ENCODE measurements around the gene SAT2.
A peak's percentile ranks its signal among the peaks of the same experiment; 100 is the strongest.
"Not testable (repeated sequence)": the region's sequence is repeated elsewhere in the genome, so short reads cannot be mapped to it uniquely, and the experiment has no call there.

The SAT2 gene

DNA sequence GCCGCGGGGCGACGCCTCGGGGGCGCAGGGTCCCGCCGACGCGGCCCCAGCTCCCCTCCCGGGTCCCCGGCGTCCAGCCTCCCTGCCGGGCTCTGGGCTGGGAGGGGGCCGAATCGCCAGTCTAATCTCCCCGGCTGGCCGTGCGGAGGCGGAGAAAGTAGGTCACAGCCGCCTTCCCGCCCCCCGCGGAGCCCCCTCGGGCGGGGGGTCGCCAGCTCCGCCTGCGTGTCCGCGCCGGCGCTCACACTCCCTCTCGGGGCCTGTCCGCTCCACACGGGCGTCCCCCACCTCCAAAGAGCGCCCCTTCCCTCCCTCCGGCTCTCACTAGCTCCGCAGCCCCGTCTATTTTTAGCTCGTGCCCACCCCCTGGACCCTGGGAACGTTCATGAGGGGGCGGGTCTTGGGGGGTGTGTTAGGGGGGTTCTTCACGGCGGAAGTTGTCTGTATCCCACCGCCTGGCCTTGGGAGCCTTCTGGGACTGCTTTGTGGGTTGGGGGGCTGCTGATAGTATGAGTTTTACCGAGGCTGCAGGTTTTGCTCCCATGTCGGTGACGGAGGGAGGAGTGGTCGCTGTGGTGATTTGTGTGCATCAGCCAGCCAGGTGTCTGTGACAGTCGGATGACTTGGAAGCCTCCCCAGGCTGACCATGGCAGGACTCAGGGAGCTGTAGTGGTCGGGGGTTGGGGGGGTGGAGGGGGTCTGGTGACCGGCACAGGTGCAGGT is 24.2 kb upstream of the SAT2 start:
- H3K27me3 ChIP-seq (ENCODE audit: control insufficient read depth, insufficient read depth, low read length), result peaks cover 26% of the 10 kb centered on the region
- H3K9ac ChIP-seq (ENCODE audit: low read length), result no peak overlapping the region

DNA sequence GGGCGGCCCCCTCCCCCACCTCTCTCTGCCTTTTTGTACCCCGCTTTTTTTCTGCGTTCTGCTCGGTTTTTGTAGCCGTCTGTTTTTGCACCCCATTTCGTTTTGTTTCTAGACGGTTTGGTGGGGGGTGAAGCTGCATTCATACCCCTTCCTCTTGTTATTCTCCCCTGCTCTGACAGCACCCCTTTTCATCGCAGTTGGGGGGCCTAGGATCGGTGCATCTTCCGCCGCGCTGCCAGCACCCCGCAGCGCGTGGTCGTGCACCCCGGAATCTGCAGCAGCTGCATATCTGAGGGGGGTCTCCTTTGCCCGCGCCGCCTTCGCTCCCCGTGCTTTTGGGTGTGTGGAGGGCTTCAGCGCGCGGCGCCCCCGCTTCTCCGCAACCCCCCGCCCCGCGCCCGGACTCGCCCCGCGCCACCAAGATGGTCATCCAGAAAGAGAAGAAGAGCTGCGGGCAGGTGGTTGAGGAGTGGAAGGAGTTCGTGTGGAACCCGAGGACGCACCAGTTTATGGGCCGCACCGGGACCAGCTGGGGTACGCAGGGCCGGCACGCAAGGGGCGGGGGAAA is 23.6 kb upstream of the SAT2 start:
- Histone ChIP-seq H3K27me3 (ENCODE audit: control insufficient read depth, insufficient read depth, low read length) (peaks cover 26% of the 10 kb centered on the region), H3K9ac (ENCODE audit: low read length) (no peak overlapping the region), H3K27ac (ENCODE audit: low read length) (no peak overlapping the region), H3K4me1 (ENCODE audit: control insufficient read depth, low read depth, low read length) (peaks cover 7% of the 10 kb centered on the region), H3K9me3 (ENCODE audit: control insufficient read depth, low read depth, low read length) (no peaks in the 10 kb centered on the region), H3K4me3 (ENCODE audit: low read length) (peak overlapping the region; percentile 68), H3K36me3 (ENCODE audit: control insufficient read depth, low read depth, low read length) (no peaks in the 10 kb centered on the region)

More for the DNA sequence above, 24.2 kb upstream of the SAT2 start:
- Histone ChIP-seq H3K36me3 (ENCODE audit: control insufficient read depth, low read depth, low read length) (no peaks in the 10 kb centered on the region), H3K9me3 (ENCODE audit: control insufficient read depth, low read depth, low read length) (no peaks in the 10 kb centered on the region), H3K4me3 (ENCODE audit: low read length) (peak overlapping the region; percentile 68), H3K27ac (ENCODE audit: low read length) (no peak overlapping the region), H3K4me1 (ENCODE audit: control insufficient read depth, low read depth, low read length) (peaks cover 12% of the 10 kb centered on the region)

DNA sequence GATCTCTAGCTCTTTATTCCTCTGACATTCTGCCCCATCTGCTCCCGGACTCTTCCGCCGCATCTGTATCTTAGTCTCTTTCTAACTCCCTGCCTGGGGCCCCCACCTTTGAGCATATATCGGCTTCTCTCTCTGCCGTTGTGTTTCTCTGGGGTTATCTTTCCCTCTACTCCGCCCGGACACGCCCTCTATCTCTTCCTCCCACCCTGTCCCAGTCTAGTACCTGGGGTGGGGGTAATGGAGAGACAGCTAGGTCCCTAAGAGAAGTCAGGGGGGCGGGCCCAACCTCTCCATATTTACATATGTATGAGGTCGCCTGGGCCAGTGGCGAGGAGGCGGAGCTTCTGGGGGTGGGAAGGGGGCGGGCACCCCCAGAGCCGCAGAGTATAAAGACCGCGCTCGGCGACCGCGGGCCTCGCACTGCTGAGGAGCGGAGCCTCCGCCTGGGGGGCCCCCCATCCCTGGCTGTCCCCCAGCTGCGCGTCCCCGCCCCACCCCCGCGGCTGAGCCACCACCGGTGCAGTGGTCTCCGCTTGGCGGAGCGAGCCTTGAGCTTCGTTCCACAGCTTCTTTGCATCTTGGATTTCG is 23.0 kb upstream of the SAT2 start, which contains the start of gene ATP1B2:
Gene ATP1B2 (plus strand): TSS at position 418 of the 588 bp plus-strand sequence. CDS start 593 bp downstream, outside the sequence.
- H3K27me3 ChIP-seq (ENCODE audit: control insufficient read depth, insufficient read depth, low read length), result peaks cover 26% of the 10 kb centered on the region
- peaks cover 7% of the 10 kb centered on the region for H3K4me1 ChIP-seq (ENCODE audit: control insufficient read depth, low read depth, low read length)
- no peak within 1 kb of the TSS for H3K27ac ChIP-seq (ENCODE audit: low read length)
- H3K4me3 ChIP-seq (ENCODE audit: low read length), result peak within 1 kb of the TSS; percentile 68
- no peak within 1 kb of the TSS for H3K9ac ChIP-seq (ENCODE audit: low read length)
- no peaks in the 10 kb centered on the region for H3K9me3 ChIP-seq (ENCODE audit: control insufficient read depth, low read depth, low read length)
- no peaks in the 10 kb centered on the region for H3K36me3 ChIP-seq (ENCODE audit: control insufficient read depth, low read depth, low read length)

DNA sequence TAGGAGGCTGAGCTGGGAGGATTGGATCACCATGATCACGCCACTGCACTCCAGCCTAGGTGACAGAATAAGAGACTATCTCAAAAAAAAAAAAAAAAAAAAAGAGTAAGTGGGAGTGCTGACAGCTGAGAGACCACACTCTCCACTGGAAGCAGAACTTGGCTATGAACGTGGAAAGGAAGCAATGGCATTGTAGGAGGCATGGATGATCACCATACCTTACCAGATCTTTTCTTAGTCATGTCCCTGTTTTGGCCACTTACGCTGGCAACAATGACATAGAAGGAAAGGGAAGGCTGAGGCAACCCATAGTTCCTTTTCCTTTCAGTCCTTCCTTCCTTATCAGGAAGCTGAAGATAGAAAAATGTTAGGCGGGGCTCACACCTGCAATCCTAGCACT is 19.4 kb upstream of the SAT2 start:
- Histone ChIP-seq H3K27me3 (ENCODE audit: control insufficient read depth, insufficient read depth, low read length) (peaks cover 16% of the 10 kb centered on the region), H3K9ac (ENCODE audit: low read length) (no peak overlapping the region), H3K36me3 (ENCODE audit: control insufficient read depth, low read depth, low read length) (no peaks in the 10 kb centered on the region), H3K4me3 (ENCODE audit: low read length) (no peak overlapping the region), H3K4me1 (ENCODE audit: control insufficient read depth, low read depth, low read length) (peaks cover 7% of the 10 kb centered on the region), H3K27ac (ENCODE audit: low read length) (no peak overlapping the region), H3K9me3 (ENCODE audit: control insufficient read depth, low read depth, low read length) (no peaks in the 10 kb centered on the region)

DNA sequence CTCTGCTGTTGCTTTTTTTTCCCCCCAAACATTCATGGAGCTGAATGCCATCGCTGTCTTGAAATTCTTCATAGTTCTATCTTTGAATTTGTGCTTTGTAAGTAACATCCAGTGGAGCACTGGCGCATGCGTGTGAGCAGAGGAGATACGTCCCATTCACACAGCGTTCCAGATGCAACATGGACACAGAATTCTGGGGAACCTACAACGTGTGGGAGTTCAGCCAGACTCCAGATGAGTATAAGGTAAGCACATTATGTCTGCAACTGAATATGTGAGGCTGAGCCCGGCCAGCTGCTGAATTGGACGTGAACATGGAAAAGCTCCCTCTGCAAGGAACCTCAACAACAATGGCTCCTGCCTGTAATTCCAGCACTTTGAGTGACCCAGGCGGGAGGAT is 18.8 kb upstream of the SAT2 start:
- Histone ChIP-seq H3K27ac (ENCODE audit: low read length) (no peak overlapping the region), H3K27me3 (ENCODE audit: control insufficient read depth, insufficient read depth, low read length) (peaks cover 12% of the 10 kb centered on the region), H3K4me3 (ENCODE audit: low read length) (no peak overlapping the region), H3K9ac (ENCODE audit: low read length) (no peak overlapping the region), H3K36me3 (ENCODE audit: control insufficient read depth, low read depth, low read length) (no peaks in the 10 kb centered on the region), H3K4me1 (ENCODE audit: control insufficient read depth, low read depth, low read length) (peaks cover 7% of the 10 kb centered on the region), H3K9me3 (ENCODE audit: control insufficient read depth, low read depth, low read length) (no peaks in the 10 kb centered on the region)

DNA sequence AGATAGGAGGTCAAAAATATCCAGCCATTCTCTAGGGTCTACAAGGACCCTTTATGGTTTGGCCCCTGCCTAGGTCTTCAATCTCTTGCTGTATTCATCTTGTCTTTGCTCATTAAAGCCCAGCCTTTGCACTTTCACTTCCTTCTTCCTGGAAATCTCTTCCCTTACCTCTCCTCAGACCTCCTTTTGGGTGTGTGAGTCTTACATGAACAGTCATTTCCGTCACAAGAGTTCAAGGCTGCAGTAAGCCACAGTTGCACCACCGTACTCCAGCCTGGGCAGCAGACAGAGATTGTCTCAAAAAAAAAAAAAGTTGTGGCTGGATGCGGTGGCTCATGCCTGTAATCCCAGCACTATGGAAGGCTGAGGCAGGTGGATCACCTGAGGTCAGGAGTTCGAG is 17.2 kb upstream of the SAT2 start:
- Histone ChIP-seq H3K9me3 (ENCODE audit: control insufficient read depth, low read depth, low read length) (no peaks in the 10 kb centered on the region), H3K9ac (ENCODE audit: low read length) (no peak overlapping the region), H3K27ac (ENCODE audit: low read length) (no peak overlapping the region), H3K27me3 (ENCODE audit: control insufficient read depth, insufficient read depth, low read length) (peaks cover under 1% of the 10 kb centered on the region), H3K4me1 (ENCODE audit: control insufficient read depth, low read depth, low read length) (no peaks in the 10 kb centered on the region), H3K4me3 (ENCODE audit: low read length) (no peak overlapping the region), H3K36me3 (ENCODE audit: control insufficient read depth, low read depth, low read length) (no peaks in the 10 kb centered on the region)

DNA sequence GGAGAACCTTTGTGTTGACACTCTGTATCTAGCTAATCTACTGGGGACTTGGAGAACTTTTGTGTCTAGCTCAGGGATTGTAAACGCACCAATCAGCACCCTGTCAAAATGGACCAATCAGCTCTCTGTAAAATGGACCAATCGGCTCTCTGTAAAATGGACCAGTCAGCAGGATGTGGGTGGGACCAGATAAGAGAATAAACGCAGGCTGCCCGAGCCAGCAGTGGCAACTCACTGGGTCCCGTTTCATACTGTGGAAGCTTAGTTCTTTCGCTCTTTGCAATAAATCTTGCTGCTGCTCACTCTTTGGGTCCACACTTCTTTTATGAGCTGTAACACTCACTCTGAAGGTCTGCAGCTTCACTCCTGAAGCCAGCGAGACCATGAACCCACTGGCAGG is 14.0 kb upstream of the SAT2 start:
- not testable (repeated sequence) for H3K4me1 ChIP-seq (ENCODE audit: control insufficient read depth, low read depth, low read length); H3K4me3 ChIP-seq (ENCODE audit: low read length); H3K9me3 ChIP-seq (ENCODE audit: control insufficient read depth, low read depth, low read length); H3K9ac ChIP-seq (ENCODE audit: low read length); H3K27me3 ChIP-seq (ENCODE audit: control insufficient read depth, insufficient read depth, low read length); H3K27ac ChIP-seq (ENCODE audit: low read length); H3K36me3 ChIP-seq (ENCODE audit: control insufficient read depth, low read depth, low read length)

DNA sequence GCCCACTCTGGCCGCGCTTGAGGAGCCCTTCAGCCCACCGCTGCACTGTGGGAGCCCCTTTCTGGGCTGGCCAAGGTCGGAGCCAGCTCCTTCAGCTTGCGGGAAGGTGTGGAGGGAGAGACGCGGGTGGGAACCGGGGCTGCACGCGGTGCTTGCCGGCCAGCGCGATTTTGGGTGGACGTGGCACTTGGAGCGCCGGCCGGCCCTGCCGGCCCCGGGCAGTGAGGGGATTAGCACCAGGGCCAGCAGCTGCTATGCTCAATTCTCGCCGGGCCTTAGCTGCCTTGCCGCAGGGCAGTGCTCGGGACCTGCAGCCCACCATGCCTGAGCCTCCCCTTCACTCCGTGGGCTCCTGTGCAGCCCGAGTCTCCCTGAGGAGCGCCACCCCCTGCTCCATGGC is 13.2 kb upstream of the SAT2 start:
- H3K36me3 ChIP-seq (ENCODE audit: control insufficient read depth, low read depth, low read length), result no peaks in the 10 kb centered on the region
- no peak overlapping the region for H3K27ac ChIP-seq (ENCODE audit: low read length)
- H3K9me3 ChIP-seq (ENCODE audit: control insufficient read depth, low read depth, low read length), result no peaks in the 10 kb centered on the region
- no peaks in the 10 kb centered on the region for H3K27me3 ChIP-seq (ENCODE audit: control insufficient read depth, insufficient read depth, low read length)
- H3K4me3 ChIP-seq (ENCODE audit: low read length), result no peak overlapping the region
- H3K9ac ChIP-seq (ENCODE audit: low read length), result no peak overlapping the region
- peaks cover 8% of the 10 kb centered on the region for H3K4me1 ChIP-seq (ENCODE audit: control insufficient read depth, low read depth, low read length)

DNA sequence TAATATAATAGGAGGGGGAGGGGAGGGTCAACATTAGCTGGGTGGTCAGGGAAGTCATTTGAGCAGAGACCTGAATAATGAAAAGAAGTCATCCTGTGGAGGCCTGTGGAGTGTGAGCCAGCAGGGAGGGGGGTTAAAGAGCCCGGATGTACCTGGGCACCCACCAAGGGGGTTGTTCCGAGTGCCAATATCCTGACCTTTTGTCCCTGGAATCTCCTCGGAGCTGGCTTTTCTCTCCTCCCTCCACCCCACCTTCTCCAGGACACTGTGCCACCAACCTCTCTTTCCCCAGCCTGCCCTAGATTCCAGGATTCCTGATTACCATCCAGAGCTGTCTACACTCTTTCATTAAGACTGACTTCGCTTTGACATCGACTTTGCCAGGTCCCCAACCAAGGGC is 8.5 kb upstream of the SAT2 start:
- no peaks in the 10 kb centered on the region for H3K36me3 ChIP-seq (ENCODE audit: control insufficient read depth, low read depth, low read length)
- no peaks in the 10 kb centered on the region for H3K27me3 ChIP-seq (ENCODE audit: control insufficient read depth, insufficient read depth, low read length)
- no peak overlapping the region for H3K4me3 ChIP-seq (ENCODE audit: low read length)
- H3K4me1 ChIP-seq (ENCODE audit: control insufficient read depth, low read depth, low read length), result peaks cover 8% of the 10 kb centered on the region
- H3K9me3 ChIP-seq (ENCODE audit: control insufficient read depth, low read depth, low read length), result no peaks in the 10 kb centered on the region
- no peak overlapping the region for H3K27ac ChIP-seq (ENCODE audit: low read length)
- H3K9ac ChIP-seq (ENCODE audit: low read length), result no peak overlapping the region

DNA sequence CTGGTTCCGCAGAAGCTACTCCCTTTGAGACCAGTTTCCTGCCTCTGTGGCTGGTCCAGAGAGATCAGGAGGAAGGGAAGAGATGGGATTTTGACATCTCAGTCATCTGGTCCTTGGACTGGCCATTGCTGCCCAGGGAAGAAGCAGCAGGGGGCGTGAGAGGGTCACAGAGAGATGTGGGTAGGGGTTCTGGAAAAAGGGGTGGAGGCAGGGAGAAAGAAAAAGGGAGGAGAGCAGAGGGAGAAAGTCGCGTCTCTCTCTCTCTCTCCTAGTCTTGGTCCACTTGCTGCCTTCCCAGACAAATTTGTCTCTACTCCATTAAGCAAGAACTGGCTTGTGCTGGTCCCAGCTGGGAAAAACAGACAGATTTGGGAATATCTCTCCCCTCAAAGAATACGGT is 6.8 kb upstream of the SAT2 start:
- Histone ChIP-seq H3K27ac (ENCODE audit: low read length) (no peak overlapping the region), H3K9me3 (ENCODE audit: control insufficient read depth, low read depth, low read length) (no peaks in the 10 kb centered on the region), H3K9ac (ENCODE audit: low read length) (no peak overlapping the region), H3K4me1 (ENCODE audit: control insufficient read depth, low read depth, low read length) (peaks cover 8% of the 10 kb centered on the region), H3K27me3 (ENCODE audit: control insufficient read depth, insufficient read depth, low read length) (no peaks in the 10 kb centered on the region), H3K4me3 (ENCODE audit: low read length) (no peak overlapping the region), H3K36me3 (ENCODE audit: control insufficient read depth, low read depth, low read length) (no peaks in the 10 kb centered on the region)

DNA sequence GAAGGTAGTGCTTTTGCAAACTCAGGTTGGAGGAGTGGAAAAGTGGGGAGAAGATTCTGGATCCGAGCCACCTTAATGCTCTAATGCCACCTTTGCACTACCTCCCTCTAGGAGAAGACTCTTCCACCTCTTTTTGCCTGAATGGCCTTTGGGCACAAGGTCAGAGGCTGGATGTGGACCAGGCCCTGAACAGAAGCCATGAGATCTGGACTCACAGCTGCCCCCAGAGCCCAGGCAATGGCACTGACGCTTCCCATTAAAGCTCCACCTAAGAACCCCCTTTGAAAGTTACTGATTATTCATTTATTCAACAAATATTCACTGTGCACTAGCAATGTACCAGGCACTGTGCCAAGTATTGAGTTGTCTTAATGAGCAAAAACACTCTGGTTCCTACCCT is 5.5 kb upstream of the SAT2 start:
- Histone ChIP-seq H3K36me3 (ENCODE audit: control insufficient read depth, low read depth, low read length) (no peaks in the 10 kb centered on the region), H3K4me3 (ENCODE audit: low read length) (no peak overlapping the region), H3K9ac (ENCODE audit: low read length) (no peak overlapping the region), H3K27me3 (ENCODE audit: control insufficient read depth, insufficient read depth, low read length) (no peaks in the 10 kb centered on the region), H3K4me1 (ENCODE audit: control insufficient read depth, low read depth, low read length) (peaks cover 8% of the 10 kb centered on the region), H3K9me3 (ENCODE audit: control insufficient read depth, low read depth, low read length) (no peaks in the 10 kb centered on the region), H3K27ac (ENCODE audit: low read length) (no peak overlapping the region)

DNA sequence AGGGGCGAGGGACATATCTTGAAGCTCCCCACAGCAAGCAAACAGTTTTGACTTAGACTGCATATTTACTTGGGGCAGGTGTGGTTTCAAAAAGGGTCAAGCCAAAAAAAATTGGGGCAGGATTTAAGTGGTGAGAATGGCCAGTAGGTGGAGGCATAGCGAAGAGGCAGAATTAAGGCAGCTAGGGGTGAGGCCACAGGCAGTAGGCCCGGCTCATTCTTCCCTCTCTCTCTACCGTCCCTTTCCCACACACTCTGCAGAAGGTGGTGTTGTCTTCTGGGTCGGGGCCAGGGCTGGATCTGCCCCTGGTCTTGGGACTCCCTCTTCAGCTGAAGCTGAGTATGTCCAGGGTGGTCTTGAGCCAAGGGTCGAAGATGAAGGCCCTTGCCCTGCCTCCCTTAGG is 4.9 kb upstream of the SAT2 start:
- no peak overlapping the region for H3K9ac ChIP-seq (ENCODE audit: low read length)
- H3K36me3 ChIP-seq (ENCODE audit: control insufficient read depth, low read depth, low read length), result no peaks in the 10 kb centered on the region
- H3K4me3 ChIP-seq (ENCODE audit: low read length), result no peak overlapping the region
- H3K4me1 ChIP-seq (ENCODE audit: control insufficient read depth, low read depth, low read length), result peaks cover 8% of the 10 kb centered on the region
- no peaks in the 10 kb centered on the region for H3K9me3 ChIP-seq (ENCODE audit: control insufficient read depth, low read depth, low read length)
- no peaks in the 10 kb centered on the region for H3K27me3 ChIP-seq (ENCODE audit: control insufficient read depth, insufficient read depth, low read length)
- H3K27ac ChIP-seq (ENCODE audit: low read length), result no peak overlapping the region
